ENCODE measurements around the gene MRPS22. TPM values are rescaled to one million over a fixed set of nuclear protein-coding genes. Genes with fewer than 3 reads are reported as not detected.

MRPS22 gene
- total and polyA plus RNA-seq, 12 donors: 49.8 to 105 (median 83.6) TPM

Other genes starting within 250 kb of the MRPS22 start
- 10 to 100 TPM; 51.5 to 79.7 (median 67.4) TPM for gene COPB2, start 45.6 kb downstream of the MRPS22 start, total RNA-seq
- 10 to 100 TPM; 15.4 to 47.6 TPM for gene COPB2, start 45.6 kb downstream of the MRPS22 start, polyA plus RNA-seq
- not detected for gene RBP2, start 132.5 kb downstream of the MRPS22 start, total RNA-seq
- gene RBP2, start 132.5 kb downstream of the MRPS22 start, polyA plus RNA-seq: not detected
- gene RBP1, start 195.7 kb downstream of the MRPS22 start, total RNA-seq: 10 to 100 TPM; 10.4 to 22.7 (median 15.8) TPM
- gene RBP1, start 195.7 kb downstream of the MRPS22 start, polyA plus RNA-seq: 10 to 100 TPM; 33.6 to 34.5 TPM